Gastrocnemius medialis (tissue), 4 donors: ENCODE data around the gene PTPRT.

Experiments used
- POLR2A ChIP-seq, 2 donors: fragments of 450-650 bp; IDR thresholded peaks; one replicate each; pipeline ENCODE4 v1.6.1; 2017; ENCODE audit warnings: antibody characterized with exemption in 2 of 2, mild to moderate bottlenecking in 2 of 2, moderate library complexity in 2 of 2
- TF ChIP-seq, protein P1 (sequence below), 5 experiments: fragments of 450-650 bp in 3 of 5; fragments of 200-600 bp in 2 of 5; sonication (generic) in 2 of 5; IDR thresholded peaks in 4 of 5; conservative IDR thresholded peaks in 1 of 5; 1 replicate in 4 of 5; 2 replicates in 1 of 5; pipeline ENCODE4 v1.5.1; 2016 to 2019; ENCODE audit warnings: antibody characterized with exemption in 5 of 5, mild to moderate bottlenecking in 3 of 5, moderate library complexity in 3 of 5

DNA sequence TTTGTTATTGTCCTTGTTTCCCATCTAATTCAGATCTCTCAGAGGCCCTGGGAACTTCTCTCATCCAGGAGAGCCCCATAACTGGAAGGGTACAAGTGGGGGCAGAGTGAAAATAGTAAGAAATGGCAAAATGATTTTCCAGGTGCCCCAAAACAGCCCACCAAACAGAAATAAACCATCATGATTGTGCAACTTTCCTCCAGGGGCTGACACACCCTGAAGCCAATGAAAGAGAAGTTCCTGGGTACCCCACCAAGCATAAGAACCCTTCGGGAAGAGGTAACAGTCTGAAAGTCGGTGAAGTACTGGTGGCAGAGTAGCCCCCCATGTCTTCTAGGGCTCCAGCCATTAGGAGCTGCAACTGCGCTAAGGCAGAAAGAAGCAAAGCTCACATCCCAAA lies 282.0 kb downstream of the PTPRT start:
- TF ChIP-seq, protein P1, sequence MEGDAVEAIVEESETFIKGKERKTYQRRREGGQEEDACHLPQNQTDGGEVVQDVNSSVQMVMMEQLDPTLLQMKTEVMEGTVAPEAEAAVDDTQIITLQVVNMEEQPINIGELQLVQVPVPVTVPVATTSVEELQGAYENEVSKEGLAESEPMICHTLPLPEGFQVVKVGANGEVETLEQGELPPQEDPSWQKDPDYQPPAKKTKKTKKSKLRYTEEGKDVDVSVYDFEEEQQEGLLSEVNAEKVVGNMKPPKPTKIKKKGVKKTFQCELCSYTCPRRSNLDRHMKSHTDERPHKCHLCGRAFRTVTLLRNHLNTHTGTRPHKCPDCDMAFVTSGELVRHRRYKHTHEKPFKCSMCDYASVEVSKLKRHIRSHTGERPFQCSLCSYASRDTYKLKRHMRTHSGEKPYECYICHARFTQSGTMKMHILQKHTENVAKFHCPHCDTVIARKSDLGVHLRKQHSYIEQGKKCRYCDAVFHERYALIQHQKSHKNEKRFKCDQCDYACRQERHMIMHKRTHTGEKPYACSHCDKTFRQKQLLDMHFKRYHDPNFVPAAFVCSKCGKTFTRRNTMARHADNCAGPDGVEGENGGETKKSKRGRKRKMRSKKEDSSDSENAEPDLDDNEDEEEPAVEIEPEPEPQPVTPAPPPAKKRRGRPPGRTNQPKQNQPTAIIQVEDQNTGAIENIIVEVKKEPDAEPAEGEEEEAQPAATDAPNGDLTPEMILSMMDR (IDR thresholded peaks at IDR 0.05 in 4 of 5, conservative IDR thresholded peaks at IDR 0.05 in 1 of 5) = no peak
- TF ChIP-seq POLR2A (IDR thresholded peaks at IDR 0.05) = no peak
